Measurements from ENCODE around the gene SIM2.

DNA sequence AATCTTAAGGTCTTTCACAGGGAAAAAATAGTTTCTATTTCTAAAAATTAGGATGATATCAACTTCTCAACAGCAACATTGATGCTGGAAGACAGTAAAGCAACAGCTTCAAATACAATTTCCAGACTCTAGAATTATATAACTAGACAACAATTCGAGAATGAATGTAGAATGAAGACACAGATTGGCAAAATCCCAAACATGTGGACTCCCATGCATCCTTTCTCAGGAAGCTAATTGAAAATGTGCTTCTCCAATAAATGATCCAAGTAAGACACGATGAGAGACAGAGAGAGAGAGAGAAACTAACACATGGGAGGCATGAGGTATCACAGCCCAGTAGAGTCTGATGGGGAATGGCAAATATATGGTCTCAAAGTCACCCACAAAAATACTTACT is 21.5 kb upstream of the SIM2 start:
- TF ChIP-seq ZNF114 (CRISPR knock-in tag; IDR thresholded peaks at IDR 0.05): no peak
- TF ChIP-seq, protein P1, sequence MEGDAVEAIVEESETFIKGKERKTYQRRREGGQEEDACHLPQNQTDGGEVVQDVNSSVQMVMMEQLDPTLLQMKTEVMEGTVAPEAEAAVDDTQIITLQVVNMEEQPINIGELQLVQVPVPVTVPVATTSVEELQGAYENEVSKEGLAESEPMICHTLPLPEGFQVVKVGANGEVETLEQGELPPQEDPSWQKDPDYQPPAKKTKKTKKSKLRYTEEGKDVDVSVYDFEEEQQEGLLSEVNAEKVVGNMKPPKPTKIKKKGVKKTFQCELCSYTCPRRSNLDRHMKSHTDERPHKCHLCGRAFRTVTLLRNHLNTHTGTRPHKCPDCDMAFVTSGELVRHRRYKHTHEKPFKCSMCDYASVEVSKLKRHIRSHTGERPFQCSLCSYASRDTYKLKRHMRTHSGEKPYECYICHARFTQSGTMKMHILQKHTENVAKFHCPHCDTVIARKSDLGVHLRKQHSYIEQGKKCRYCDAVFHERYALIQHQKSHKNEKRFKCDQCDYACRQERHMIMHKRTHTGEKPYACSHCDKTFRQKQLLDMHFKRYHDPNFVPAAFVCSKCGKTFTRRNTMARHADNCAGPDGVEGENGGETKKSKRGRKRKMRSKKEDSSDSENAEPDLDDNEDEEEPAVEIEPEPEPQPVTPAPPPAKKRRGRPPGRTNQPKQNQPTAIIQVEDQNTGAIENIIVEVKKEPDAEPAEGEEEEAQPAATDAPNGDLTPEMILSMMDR (conservative IDR thresholded peaks at IDR 0.05; ENCODE audit: low read depth in 2 of 2): no peak
- TF ChIP-seq STAT1 (IDR thresholded peaks at IDR 0.05; ENCODE audit: unreplicated experiment): no peak
- TF ChIP-seq NANOG (IDR thresholded peaks at IDR 0.05; ENCODE audit: borderline replicate concordance): no peak
- no peak for TF ChIP-seq EZH2 (IDR thresholded peaks at IDR 0.05; ENCODE audit: low read depth, unreplicated experiment)
- TF ChIP-seq, protein P2, sequence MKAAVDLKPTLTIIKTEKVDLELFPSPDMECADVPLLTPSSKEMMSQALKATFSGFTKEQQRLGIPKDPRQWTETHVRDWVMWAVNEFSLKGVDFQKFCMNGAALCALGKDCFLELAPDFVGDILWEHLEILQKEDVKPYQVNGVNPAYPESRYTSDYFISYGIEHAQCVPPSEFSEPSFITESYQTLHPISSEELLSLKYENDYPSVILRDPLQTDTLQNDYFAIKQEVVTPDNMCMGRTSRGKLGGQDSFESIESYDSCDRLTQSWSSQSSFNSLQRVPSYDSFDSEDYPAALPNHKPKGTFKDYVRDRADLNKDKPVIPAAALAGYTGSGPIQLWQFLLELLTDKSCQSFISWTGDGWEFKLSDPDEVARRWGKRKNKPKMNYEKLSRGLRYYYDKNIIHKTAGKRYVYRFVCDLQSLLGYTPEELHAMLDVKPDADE (IDR thresholded peaks at IDR 0.05): no peak
- no peak for TF ChIP-seq EZH2phosphoT487 (IDR thresholded peaks at IDR 0.05; ENCODE audit: unreplicated experiment)
- TF ChIP-seq ZNF331 (CRISPR knock-in tag; IDR thresholded peaks at IDR 0.05; ENCODE audit: low read depth): no peak
- TF ChIP-seq POLR2AphosphoS5 (IDR thresholded peaks at IDR 0.05; ENCODE audit: low read depth): no peak
- TF ChIP-seq, protein P3, sequence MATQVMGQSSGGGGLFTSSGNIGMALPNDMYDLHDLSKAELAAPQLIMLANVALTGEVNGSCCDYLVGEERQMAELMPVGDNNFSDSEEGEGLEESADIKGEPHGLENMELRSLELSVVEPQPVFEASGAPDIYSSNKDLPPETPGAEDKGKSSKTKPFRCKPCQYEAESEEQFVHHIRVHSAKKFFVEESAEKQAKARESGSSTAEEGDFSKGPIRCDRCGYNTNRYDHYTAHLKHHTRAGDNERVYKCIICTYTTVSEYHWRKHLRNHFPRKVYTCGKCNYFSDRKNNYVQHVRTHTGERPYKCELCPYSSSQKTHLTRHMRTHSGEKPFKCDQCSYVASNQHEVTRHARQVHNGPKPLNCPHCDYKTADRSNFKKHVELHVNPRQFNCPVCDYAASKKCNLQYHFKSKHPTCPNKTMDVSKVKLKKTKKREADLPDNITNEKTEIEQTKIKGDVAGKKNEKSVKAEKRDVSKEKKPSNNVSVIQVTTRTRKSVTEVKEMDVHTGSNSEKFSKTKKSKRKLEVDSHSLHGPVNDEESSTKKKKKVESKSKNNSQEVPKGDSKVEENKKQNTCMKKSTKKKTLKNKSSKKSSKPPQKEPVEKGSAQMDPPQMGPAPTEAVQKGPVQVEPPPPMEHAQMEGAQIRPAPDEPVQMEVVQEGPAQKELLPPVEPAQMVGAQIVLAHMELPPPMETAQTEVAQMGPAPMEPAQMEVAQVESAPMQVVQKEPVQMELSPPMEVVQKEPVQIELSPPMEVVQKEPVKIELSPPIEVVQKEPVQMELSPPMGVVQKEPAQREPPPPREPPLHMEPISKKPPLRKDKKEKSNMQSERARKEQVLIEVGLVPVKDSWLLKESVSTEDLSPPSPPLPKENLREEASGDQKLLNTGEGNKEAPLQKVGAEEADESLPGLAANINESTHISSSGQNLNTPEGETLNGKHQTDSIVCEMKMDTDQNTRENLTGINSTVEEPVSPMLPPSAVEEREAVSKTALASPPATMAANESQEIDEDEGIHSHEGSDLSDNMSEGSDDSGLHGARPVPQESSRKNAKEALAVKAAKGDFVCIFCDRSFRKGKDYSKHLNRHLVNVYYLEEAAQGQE (IDR thresholded peaks at IDR 0.05; ENCODE audit: unreplicated experiment): no peak
